Measurements from ENCODE around the gene MRPL12. TPM values are rescaled to one million over a fixed set of nuclear protein-coding genes. Genes with fewer than 3 reads are reported as not detected.

MRPL12 gene
- total and polyA plus RNA-seq, 2 experiments from 2014 or later: 4.3 to 78.5 TPM

GRCh38 chr17:81712468-81713003 is 9.4 kb downstream of the MRPL12 start:
- Histone ChIP-seq H3K4me1 (ENCODE audit: insufficient read depth) (peaks cover 16% of the 10 kb centered on the region), H2AFZ (peak overlapping the region; percentile 76), H3K79me2 (ENCODE audit: insufficient read depth) (no peaks in the 10 kb centered on the region), H3K4me3 (peak overlapping the region; percentile 76), H3K36me3 (ENCODE audit: low read depth) (no peaks in the 10 kb centered on the region), H3F3A (ENCODE audit: insufficient read depth) (no peaks in the 10 kb centered on the region), H3K4me2 (ENCODE audit: unreplicated experiment) (peak overlapping the region; percentile 82), H3K27me3 (replicated peaks; ENCODE audit: insufficient read depth) (no peaks in the 10 kb centered on the region), H3K9me3 (ENCODE audit: low read depth) (no peaks in the 10 kb centered on the region), H3K9ac (peak overlapping the region; percentile 63), H3K9me2 (ENCODE audit: insufficient read depth) (no peaks in the 10 kb centered on the region), H4K20me1 (ENCODE audit: insufficient read depth) (no peaks in the 10 kb centered on the region), H3K27ac (no peak overlapping the region)
- no peak for TF ChIP-seq EZH2phosphoT487 (IDR thresholded peaks at IDR 0.05; ENCODE audit: insufficient read depth, low read depth)
- no peak for TF ChIP-seq EZH2 (IDR thresholded peaks at IDR 0.05; ENCODE audit: insufficient read depth, poor library complexity, severe bottlenecking)
- peak; percentile 71 for DNase-seq
- in situ Hi-C loops (cut with MboI): no loop called here
- 3 to 4% methylated on average over 19 to 41 of the region's 41 CpGs for WGBS, 2 experiments (ENCODE audit: low coverage in 1 of 2, low lambda C conversion rate in 2 of 2, missing lambda C conversion rate in 2 of 2)

GRCh38 chr17:81713004-81713555 is 9.9 kb downstream of the MRPL12 start:
- Histone ChIP-seq H3K4me3 (peak overlapping the region; percentile 76), H3K9me2 (ENCODE audit: insufficient read depth) (no peaks in the 10 kb centered on the region), H3K4me2 (ENCODE audit: unreplicated experiment) (peak overlapping the region; percentile 82), H4K20me1 (ENCODE audit: insufficient read depth) (no peaks in the 10 kb centered on the region), H3K36me3 (ENCODE audit: low read depth) (no peaks in the 10 kb centered on the region), H3K9ac (peak overlapping the region; percentile 63), H3F3A (ENCODE audit: insufficient read depth) (no peaks in the 10 kb centered on the region), H3K9me3 (ENCODE audit: low read depth) (no peaks in the 10 kb centered on the region), H3K79me2 (ENCODE audit: insufficient read depth) (no peaks in the 10 kb centered on the region), H2AFZ (peak overlapping the region; percentile 76; the same call in 1 of the 2 replicates), H3K27ac (no peak overlapping the region), H3K27me3 (replicated peaks; ENCODE audit: insufficient read depth) (no peaks in the 10 kb centered on the region), H3K4me1 (ENCODE audit: insufficient read depth) (peaks cover 16% of the 10 kb centered on the region)
- 23 to 26% methylated on average over 17 to 18 of the region's 18 CpGs for WGBS, 2 experiments (ENCODE audit: low coverage in 1 of 2, low lambda C conversion rate in 2 of 2, missing lambda C conversion rate in 2 of 2)
- peak; percentile 34 for DNase-seq
- in situ Hi-C loops (cut with MboI): no loop called here
- TF ChIP-seq EZH2phosphoT487 (IDR thresholded peaks at IDR 0.05; ENCODE audit: insufficient read depth, low read depth) (no peak), EZH2 (IDR thresholded peaks at IDR 0.05; ENCODE audit: insufficient read depth, poor library complexity, severe bottlenecking) (no peak)

GRCh38 chr17:81713556-81714411 is 10.6 kb downstream of the MRPL12 start:
- H4K20me1 ChIP-seq (ENCODE audit: insufficient read depth): no peaks in the 10 kb centered on the region
- H3F3A ChIP-seq (ENCODE audit: insufficient read depth): no peaks in the 10 kb centered on the region
- no peak overlapping the region for H3K4me3 ChIP-seq
- H3K79me2 ChIP-seq (ENCODE audit: insufficient read depth): no peaks in the 10 kb centered on the region
- peaks cover 16% of the 10 kb centered on the region for H3K4me1 ChIP-seq (ENCODE audit: insufficient read depth)
- in situ Hi-C loops (cut with MboI): no loop called here
- WGBS, 2 experiments (ENCODE audit: low coverage in 1 of 2, low lambda C conversion rate in 2 of 2, missing lambda C conversion rate in 2 of 2): 84 to 85% methylated on average over 29 to 36 of the region's 36 CpGs
- H3K27me3 ChIP-seq (replicated peaks; ENCODE audit: insufficient read depth): no peaks in the 10 kb centered on the region
- no peak overlapping the region for H3K27ac ChIP-seq
- DNase-seq: no peak
- H3K36me3 ChIP-seq (ENCODE audit: low read depth): no peaks in the 10 kb centered on the region
- TF ChIP-seq EZH2 (IDR thresholded peaks at IDR 0.05; ENCODE audit: insufficient read depth, poor library complexity, severe bottlenecking): no peak
- no peak for TF ChIP-seq EZH2phosphoT487 (IDR thresholded peaks at IDR 0.05; ENCODE audit: insufficient read depth, low read depth)
- H3K9ac ChIP-seq: peak overlapping the region; percentile 63; the same call in 1 of the 2 replicates
- H3K9me2 ChIP-seq (ENCODE audit: insufficient read depth): no peaks in the 10 kb centered on the region
- H3K4me2 ChIP-seq (ENCODE audit: unreplicated experiment): no peak overlapping the region
- no peaks in the 10 kb centered on the region for H3K9me3 ChIP-seq (ENCODE audit: low read depth)
- no peak overlapping the region for H2AFZ ChIP-seq

GRCh38 chr17:81714412-81715106 is 11.4 kb downstream of the MRPL12 start:
- no peak for TF ChIP-seq EZH2phosphoT487 (IDR thresholded peaks at IDR 0.05; ENCODE audit: insufficient read depth, low read depth)
- no peak for TF ChIP-seq EZH2 (IDR thresholded peaks at IDR 0.05; ENCODE audit: insufficient read depth, poor library complexity, severe bottlenecking)
- Histone ChIP-seq H3K36me3 (ENCODE audit: low read depth) (no peaks in the 10 kb centered on the region), H3K4me2 (ENCODE audit: unreplicated experiment) (no peak overlapping the region), H3F3A (ENCODE audit: insufficient read depth) (no peaks in the 10 kb centered on the region), H3K9me3 (ENCODE audit: low read depth) (no peaks in the 10 kb centered on the region), H3K9ac (no peak overlapping the region), H2AFZ (no peak overlapping the region), H3K27me3 (replicated peaks; ENCODE audit: insufficient read depth) (no peaks in the 10 kb centered on the region), H3K9me2 (ENCODE audit: insufficient read depth) (no peaks in the 10 kb centered on the region), H4K20me1 (ENCODE audit: insufficient read depth) (no peaks in the 10 kb centered on the region), H3K27ac (no peak overlapping the region), H3K4me1 (ENCODE audit: insufficient read depth) (peaks cover 16% of the 10 kb centered on the region), H3K79me2 (ENCODE audit: insufficient read depth) (no peaks in the 10 kb centered on the region), H3K4me3 (no peak overlapping the region)
- DNase-seq: no peak
- WGBS, 2 experiments (ENCODE audit: low coverage in 1 of 2, low lambda C conversion rate in 2 of 2, missing lambda C conversion rate in 2 of 2): 95 to 96% methylated on average over 37 to 39 of the region's 39 CpGs
- in situ Hi-C loops (cut with MboI): no loop called here

Data from GM23248 (cell line).